ENCODE measurements around the gene CWC22.

GRCh38 chr2:179915395-179915992 is 91.6 kb downstream of the CWC22 start:
- TF ChIP-seq CTCF (IDR thresholded peaks at IDR 0.05) (no peak), POLR2A (IDR thresholded peaks at IDR 0.05) (no peak)
